HG03095 (cell line): ENCODE results near the gene RAB41.
A peak's percentile ranks its signal among the peaks of the same experiment; 100 is the strongest.
"Not testable (repeated sequence)": the region's sequence is repeated elsewhere in the genome, so short reads cannot be mapped to it uniquely, and the experiment has no call there.

Experiments
- ATAC-seq: cut with Tn5 transposase; IDR thresholded peaks from one replicate; pipeline ENCODE4 v1.9.1; 2021; ENCODE audit warnings: moderate library complexity; ENCODE audit not compliant: unreplicated experiment

The RAB41 gene

DNA sequence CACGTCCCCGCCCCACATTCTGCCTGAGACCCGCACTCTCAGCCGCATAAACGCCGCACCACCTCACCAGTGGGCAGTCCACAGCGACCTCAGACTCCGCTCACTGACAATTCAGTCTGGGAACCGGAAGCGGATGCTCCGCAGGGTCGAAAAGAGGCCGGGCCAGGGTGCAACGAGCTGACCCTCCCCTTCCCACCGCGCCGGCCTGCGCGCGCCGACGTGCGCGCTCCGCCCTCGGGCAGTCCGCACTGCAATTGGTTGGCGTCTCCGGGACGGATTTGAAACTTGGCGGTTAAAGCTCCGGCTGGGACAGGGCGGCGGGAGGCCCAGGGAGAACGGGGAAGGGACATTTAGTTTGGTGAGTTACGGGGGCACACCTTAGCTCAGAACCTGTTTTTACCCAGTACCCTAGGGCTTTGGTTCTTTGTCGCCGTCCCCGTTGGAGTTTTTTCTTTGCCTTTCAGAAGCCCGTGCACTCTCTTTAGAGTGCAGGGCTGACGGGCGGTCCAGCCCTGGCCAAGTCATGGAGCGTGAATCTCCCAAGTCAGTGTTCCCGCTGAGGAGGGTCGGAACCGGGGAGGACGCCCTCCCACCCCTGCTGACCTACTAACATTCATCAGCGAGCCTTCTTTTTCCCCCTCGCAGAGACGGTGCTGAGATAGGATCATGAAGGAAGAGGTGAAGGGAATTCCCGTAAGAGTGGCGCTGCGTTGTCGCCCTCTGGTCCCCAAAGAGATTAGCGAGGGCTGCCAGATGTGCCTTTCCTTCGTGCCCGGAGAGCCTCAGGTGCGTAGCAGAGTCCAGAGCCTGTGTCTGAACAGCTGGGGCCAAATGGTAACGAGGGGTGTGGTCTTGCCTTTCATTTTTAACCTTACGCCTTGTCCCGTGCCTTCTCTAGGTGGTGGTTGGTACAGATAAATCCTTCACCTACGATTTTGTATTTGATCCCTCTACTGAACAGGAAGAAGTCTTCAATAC, 8.1 kb downstream of the RAB41 start, which contains the start of the genes KIF4A and PDZD11:
TSS of gene KIF4A (plus strand) at position 312 of the 978 bp plus-strand sequence. CDS start at position 667, 355 bp downstream.
TSS of gene PDZD11 (minus strand) at position 135 of the 978 bp plus-strand sequence. CDS start 586 bp downstream, outside the sequence.
- peak; percentile 95 for ATAC-seq

DNA sequence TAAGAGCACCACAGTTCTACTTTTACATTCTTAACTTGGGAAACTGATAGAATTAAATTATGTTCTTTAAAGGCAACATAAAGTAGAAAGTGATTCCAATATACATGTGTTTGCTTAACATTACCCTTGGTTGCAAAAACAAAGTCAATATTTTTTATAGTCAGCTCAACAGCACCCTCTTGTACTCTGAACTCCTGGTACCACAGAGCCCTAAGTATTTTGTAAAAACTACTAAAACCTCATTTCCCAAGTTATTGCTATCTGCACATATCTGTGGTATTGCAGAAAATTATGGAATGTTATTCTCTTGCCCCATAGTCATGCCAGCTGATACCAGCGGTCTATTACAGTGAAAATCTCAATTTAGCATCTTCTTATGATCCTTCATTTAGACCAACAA, 10.8 kb downstream of the RAB41 start:
- ATAC-seq: no peak

DNA sequence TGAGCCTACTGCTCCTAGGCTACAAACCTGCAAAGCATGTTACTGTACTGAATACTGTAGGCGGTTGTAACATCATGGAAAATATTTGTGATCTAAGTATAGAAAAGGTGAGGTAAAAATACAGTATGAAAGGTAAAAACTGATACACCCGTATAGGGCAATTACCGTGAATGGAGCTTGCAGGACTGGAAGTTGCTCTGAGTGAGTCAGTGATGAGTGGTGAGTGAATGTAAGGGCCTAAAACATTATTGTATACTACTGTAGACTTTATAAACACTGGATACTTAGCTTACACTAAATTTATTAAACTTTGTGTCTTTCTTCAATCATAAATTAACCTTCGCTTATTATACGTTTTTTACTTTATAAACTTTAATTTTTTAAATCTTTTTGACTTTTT, 11.6 kb downstream of the RAB41 start:
- no peak for ATAC-seq

DNA sequence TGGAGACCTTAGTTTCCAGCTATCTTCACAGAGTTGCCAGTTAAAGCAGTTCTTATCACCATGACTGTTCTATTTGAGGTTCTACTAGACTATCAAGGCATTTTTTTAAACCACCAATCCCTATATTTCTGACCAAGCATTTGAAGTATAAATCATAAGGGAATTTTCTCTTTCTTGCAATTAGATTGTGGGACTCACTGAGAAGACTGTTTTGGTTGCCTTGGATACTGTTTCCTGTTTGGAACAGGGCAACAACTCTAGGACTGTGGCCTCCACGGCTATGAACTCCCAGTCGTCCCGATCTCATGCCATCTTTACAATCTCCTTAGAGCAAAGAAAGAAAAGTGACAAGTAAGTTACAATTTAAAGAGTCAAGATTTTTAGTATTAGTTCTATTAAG, 19.7 kb downstream of the RAB41 start:
- ATAC-seq: no peak

DNA sequence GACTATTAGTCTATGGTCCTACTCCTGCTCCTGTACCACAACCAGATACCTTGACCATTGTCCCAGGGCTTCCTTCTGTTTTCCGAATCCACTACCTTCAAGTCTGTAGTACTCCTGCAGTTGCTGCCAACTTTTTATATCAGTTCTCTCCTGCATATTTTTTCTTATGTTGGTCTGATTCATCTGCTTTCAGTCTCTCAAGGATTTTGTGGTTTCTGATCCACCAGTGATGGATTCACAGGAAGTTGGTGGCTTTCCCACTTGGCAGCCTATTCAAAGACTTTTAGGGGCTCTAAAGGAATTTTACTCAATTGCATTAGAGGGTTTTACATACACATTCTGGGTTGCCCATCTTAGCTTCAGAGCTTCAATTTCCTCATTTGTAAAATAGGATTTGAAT, 31.5 kb downstream of the RAB41 start:
- no peak for ATAC-seq

DNA sequence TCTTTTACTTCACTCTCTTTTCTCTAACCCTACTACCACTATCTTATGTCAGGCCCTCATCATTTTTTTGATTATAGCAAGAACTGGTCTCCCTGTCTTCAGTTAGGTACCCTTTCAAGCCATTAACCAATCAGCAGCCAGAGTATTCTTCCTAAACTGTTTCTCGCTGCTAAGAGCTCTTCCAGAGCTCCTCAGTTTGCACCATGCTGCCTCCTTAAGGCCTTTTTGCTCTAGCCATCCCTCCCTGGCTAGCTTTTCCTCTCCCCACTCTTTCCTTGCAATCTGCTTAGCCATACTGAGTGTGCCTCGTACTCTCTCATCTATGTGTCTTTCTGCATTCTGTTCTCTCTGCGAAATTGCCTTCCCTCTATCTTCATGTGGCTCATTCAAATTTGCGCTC, 40.8 kb downstream of the RAB41 start:
- ATAC-seq: no peak

DNA sequence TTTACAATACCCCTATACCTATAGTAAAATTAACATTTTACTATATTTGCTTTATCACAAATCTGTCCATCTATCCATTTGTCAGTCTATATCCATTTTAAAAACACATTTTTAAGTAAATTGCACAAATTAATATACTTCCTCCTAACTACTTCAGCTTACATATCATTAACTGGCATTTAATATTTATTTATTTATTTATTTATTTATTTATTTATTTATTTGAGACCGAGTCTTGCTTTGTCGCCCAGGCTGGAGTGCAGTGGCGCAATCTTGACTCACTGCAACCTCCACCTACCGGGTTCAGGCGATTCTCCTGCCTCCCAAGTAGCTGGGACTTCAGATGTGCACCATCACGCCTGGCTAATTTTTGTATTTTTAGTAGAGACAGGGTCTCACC, 41.7 kb downstream of the RAB41 start:
- ATAC-seq: not testable (repeated sequence)

DNA sequence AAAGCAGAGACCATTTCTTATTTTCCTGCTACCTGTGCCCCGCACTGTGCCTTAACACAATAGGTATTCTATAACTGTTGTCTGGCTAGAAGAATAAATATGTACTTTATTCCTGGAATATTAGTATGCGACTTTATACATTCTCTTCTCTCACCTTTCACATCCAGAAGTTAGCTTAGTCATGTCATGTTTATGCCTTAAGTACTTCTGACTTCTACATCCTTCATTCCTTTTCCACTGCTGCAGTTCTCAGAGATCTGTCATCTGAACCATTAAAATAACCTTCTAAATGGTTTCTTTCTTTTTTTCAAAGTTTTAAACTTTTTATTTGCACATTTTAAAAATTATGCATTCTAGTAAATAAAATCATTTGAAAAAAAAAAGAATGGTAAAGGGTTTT, 42.4 kb downstream of the RAB41 start:
- ATAC-seq: no peak

DNA sequence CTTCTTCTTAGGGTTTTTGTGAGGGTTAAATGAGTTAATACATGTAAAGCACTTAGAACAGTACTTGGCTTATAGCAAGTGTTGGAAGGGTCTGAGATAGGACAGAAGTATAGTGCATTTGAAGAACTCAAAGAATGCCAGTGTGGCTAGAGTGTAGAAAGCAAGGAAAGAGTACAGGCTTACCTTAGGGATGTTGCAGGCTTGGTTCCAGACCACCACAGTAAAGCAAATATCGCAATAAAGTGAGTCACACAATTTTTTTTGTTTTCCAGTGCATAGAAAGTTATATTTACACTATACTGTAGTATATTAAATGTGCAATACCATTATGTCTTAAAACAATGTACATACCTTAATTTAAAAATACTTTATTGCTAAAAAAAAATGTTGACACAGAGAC, 49.2 kb downstream of the RAB41 start:
- no peak for ATAC-seq

DNA sequence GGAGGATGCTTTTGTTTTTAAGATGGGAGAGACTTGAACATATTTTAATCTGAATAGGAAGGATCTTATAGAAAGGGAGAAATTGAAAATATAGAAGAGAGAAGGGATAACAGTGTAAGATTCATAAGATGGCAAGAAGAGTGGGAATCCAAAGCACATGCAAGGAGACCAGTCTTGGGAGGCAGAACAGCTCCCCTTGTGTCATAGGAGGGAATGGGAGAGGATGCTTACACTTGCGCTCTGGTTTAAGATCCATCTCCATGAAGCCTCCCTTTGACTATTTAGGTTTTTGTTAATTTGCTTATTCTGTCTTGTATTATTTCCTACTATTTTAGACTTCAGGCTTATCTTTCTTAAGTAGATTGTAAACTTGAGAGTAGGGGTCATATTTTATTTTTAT, 50.6 kb downstream of the RAB41 start:
- ATAC-seq: no peak
